Sigmoid colon (tissue), 7 donors: Measurements from ENCODE around the gene TBX4. TPM values are rescaled to one million over a fixed set of nuclear protein-coding genes. Genes with fewer than 3 reads are reported as not detected.

ENCODE experiments used
- DNase-seq: peaks from one replicate; pipeline ENCODE4 v3.0.0-alpha.2; 2019
- H3K27ac ChIP-seq, 4 donors: fragments of 200-600 bp; sonication (generic); one replicate each; pipeline ENCODE4 v1.5.1; 2016 to 2019; ENCODE audit warnings: mild to moderate bottlenecking in 1 of 4
- H3K27me3 ChIP-seq, 3 donors: fragments of 200-600 bp; sonication (generic); one replicate each; pipeline ENCODE4 v1.5.1; 2019; ENCODE audit warnings: mild to moderate bottlenecking in 1 of 3
- H3K36me3 ChIP-seq, 4 donors: fragments of 200-600 bp; sonication (generic); one replicate each; pipeline ENCODE4 v1.5.1; 2016 to 2019
- H3K4me1 ChIP-seq, 4 donors: fragments of 200-600 bp; sonication (generic); one replicate each; pipeline ENCODE4 v1.5.1; 2017 to 2019
- H3K4me3 ChIP-seq, 4 donors: fragments of 200-600 bp; sonication (generic); one replicate each; pipeline ENCODE4 v1.5.1; 2017 to 2019; ENCODE audit warnings: mild to moderate bottlenecking in 2 of 4, moderate library complexity in 1 of 4
- H3K9me3 ChIP-seq, 4 donors: fragments of 200-600 bp in 3 of 4; sonication (generic) in 3 of 4; one replicate each; pipeline versions ENCODE4 v1.5.1 to v1.6.1; 2013 to 2019
- CTCF ChIP-seq, 4 experiments: fragments of 450-650 bp in 3 of 4; fragments of 200-600 bp in 1 of 4; IDR thresholded peaks; one replicate each; pipeline ENCODE4 v1.5.1; 2016 to 2019; ENCODE audit warnings: antibody characterized with exemption in 4 of 4, mild to moderate bottlenecking in 3 of 4, moderate library complexity in 2 of 4
- EP300 ChIP-seq, 4 donors: sonication (generic); formaldehyde crosslinking; IDR thresholded peaks; one replicate each; pipeline ENCODE4 v1.6.1; 2017; ENCODE audit warnings: antibody characterized with exemption in 4 of 4
- POLR2A ChIP-seq, 2 donors: fragments of 450-650 bp; IDR thresholded peaks; one replicate each; pipeline ENCODE4 v1.6.1; 2016; ENCODE audit warnings: antibody characterized with exemption in 2 of 2, mild to moderate bottlenecking in 2 of 2, moderate library complexity in 2 of 2
- POLR2AphosphoS5 ChIP-seq, 4 donors: sonication (generic); formaldehyde crosslinking; IDR thresholded peaks; one replicate each; pipeline ENCODE4 v1.6.1; 2017; ENCODE audit warnings: antibody characterized with exemption in 4 of 4
- WGBS, 2 donors: extraction: QIAGEN DNeasy Blood & Tissue Kit; methylation state at CpG; one replicate each; pipeline ENCODE4 v1.1.7; 2013; 5-methylcytosine and 5-hydroxymethylcytosine counted together
- intact Hi-C: fragments of 100-400 bp; cut with DNase I; formaldehyde crosslinking; loops from one replicate; pipeline ENCODE4 v1.15.1; 2023
- polyA plus RNA-seq, 3 donors: library from polyadenylated mRNA; stranded (reverse); fragments of 200-250 nt; gene quantifications; one replicate each; pipeline ENCODE4 v1.2.3, GENCODE V29; 2013
- total RNA-seq, 4 donors: library from RNA; depleted of rRNA; stranded (reverse); fragments of >200 nt; gene quantifications; one replicate each; pipeline ENCODE4 v1.1.0, GENCODE V29; 2016
- donor health status: healthy with polysubstance abuse.
- donor health status: Bipolar disorder and iron deficiency.
- donor health status: healthy.

TBX4 gene
- total and polyA plus RNA-seq, 7 donors, result not detected

- no peaks in the 10 kb centered on the region for H3K9me3 ChIP-seq
- no peak for TF ChIP-seq POLR2A (IDR thresholded peaks at IDR 0.05)
- no peak for TF ChIP-seq CTCF (IDR thresholded peaks at IDR 0.05)
- TF ChIP-seq EP300 (IDR thresholded peaks at IDR 0.05), result no peak
- no peak for TF ChIP-seq POLR2AphosphoS5 (IDR thresholded peaks at IDR 0.05)
- no peak overlapping the region for H3K4me3 ChIP-seq
- intact Hi-C loops, result no loop called here
- DNase-seq, result no peak
- peaks cover 32 to 98% (median 44%) of the 10 kb centered on the region in 3 donors for H3K27me3 ChIP-seq
- H3K36me3 ChIP-seq, result no peaks in the 10 kb centered on the region
- no peak overlapping the region for H3K27ac ChIP-seq
- 77 to 82% methylated on average over 9 of the region's 9 CpGs for WGBS, 2 donors
- H3K4me1 ChIP-seq, result peaks cover 0 to 27% (median 21%) of the 10 kb centered on the region in 4 donors
These were observed 2.2 kb upstream of the TBX4 start for GRCh38 chr17:61449707-61450640.

GRCh38 chr17:61450641-61451537, 1.3 kb upstream of the TBX4 start:
- TF ChIP-seq CTCF (IDR thresholded peaks at IDR 0.05), result no peak
- TF ChIP-seq POLR2AphosphoS5 (IDR thresholded peaks at IDR 0.05), result no peak
- TF ChIP-seq EP300 (IDR thresholded peaks at IDR 0.05), result no peak
- no peak for TF ChIP-seq POLR2A (IDR thresholded peaks at IDR 0.05)
- DNase-seq, result peak; percentile 59
- peak overlapping the region in 2 of 4 donors; percentile 37 for H3K4me3 ChIP-seq
- no peaks in the 10 kb centered on the region for H3K9me3 ChIP-seq
- no peaks in the 10 kb centered on the region for H3K36me3 ChIP-seq
- peaks cover 42 to 100% (median 53%) of the 10 kb centered on the region in 3 donors for H3K27me3 ChIP-seq
- H3K4me1 ChIP-seq, result peaks cover 0 to 30% (median 21%) of the 10 kb centered on the region in 4 donors
- no peak overlapping the region for H3K27ac ChIP-seq
- 58 to 88% methylated on average over 19 of the region's 19 CpGs for WGBS, 2 donors
- intact Hi-C loops, result no loop called here

GRCh38 chr17:61451538-61452300, 503 bp upstream of the TBX4 start:
- intact Hi-C loops, result no loop called here
- peak; percentile 55 for DNase-seq
- TF ChIP-seq POLR2AphosphoS5 (IDR thresholded peaks at IDR 0.05) (no peak), CTCF (IDR thresholded peaks at IDR 0.05) (no peak), EP300 (IDR thresholded peaks at IDR 0.05) (no peak), POLR2A (IDR thresholded peaks at IDR 0.05) (no peak)

More at GRCh38 chr17:61451538-61452300, 503 bp upstream of the TBX4 start:
- H3K9me3 ChIP-seq, result no peaks in the 10 kb centered on the region
- peaks cover 50 to 100% (median 62%) of the 10 kb centered on the region in 3 donors for H3K27me3 ChIP-seq
- no peaks in the 10 kb centered on the region for H3K36me3 ChIP-seq
- H3K4me3 ChIP-seq, result peak overlapping the region in 3 of 4 donors; percentile 16 to 37 (median 37)
- 14 to 40% methylated on average over 75 of the region's 75 CpGs for WGBS, 2 donors
- H3K27ac ChIP-seq, result no peak overlapping the region
- peaks cover 0 to 30% (median 21%) of the 10 kb centered on the region in 4 donors for H3K4me1 ChIP-seq
